ENCODE results near the gene KCNH4. TPM values are rescaled to one million over a fixed set of nuclear protein-coding genes. Genes with fewer than 3 reads are reported as not detected.
"Not testable (repeated sequence)": the region's sequence is repeated elsewhere in the genome, so short reads cannot be mapped to it uniquely, and the experiment has no call there.

KCNH4 gene
- total RNA-seq, 1 donor from 2014 or later: 0.64 TPM

- H3K36me3 Mint-ChIP-seq (ENCODE audit: low read depth): no peaks in the 10 kb centered on the region
- H3K4me3 Mint-ChIP-seq (ENCODE audit: low read depth): no peak overlapping the region
- intact Hi-C loops (cut with micrococcal nuclease): no loop called here
- H3K9me3 Mint-ChIP-seq: no peaks in the 10 kb centered on the region
- peaks cover 17% of the 10 kb centered on the region for H3K4me1 Mint-ChIP-seq (ENCODE audit: low read depth)
- no peak overlapping the region for H3K27ac Mint-ChIP-seq
- no peak for DNase-seq (ENCODE audit: low spot score)
- no peaks in the 10 kb centered on the region for H3K27me3 Mint-ChIP-seq (ENCODE audit: low read depth)
Observed at GRCh38 chr17:42191275-42191608, 10.3 kb upstream of the KCNH4 start.

- intact Hi-C loops (cut with micrococcal nuclease): no loop called here
- Mint-ChIP-seq H3K27me3 (ENCODE audit: low read depth) (no peaks in the 10 kb centered on the region), H3K27ac (no peak overlapping the region), H3K4me3 (ENCODE audit: low read depth) (no peak overlapping the region), H3K4me1 (ENCODE audit: low read depth) (peaks cover 17% of the 10 kb centered on the region), H3K9me3 (no peaks in the 10 kb centered on the region), H3K36me3 (ENCODE audit: low read depth) (no peaks in the 10 kb centered on the region)
- DNase-seq (ENCODE audit: low spot score): no peak
Observed at GRCh38 chr17:42190491-42191274, 9.7 kb upstream of the KCNH4 start.

GRCh38 chr17:42189651-42189965 lies 8.7 kb upstream of the KCNH4 start:
- Mint-ChIP-seq H3K36me3 (ENCODE audit: low read depth) (no peaks in the 10 kb centered on the region), H3K9me3 (no peaks in the 10 kb centered on the region), H3K27ac (no peak overlapping the region), H3K4me1 (ENCODE audit: low read depth) (peaks cover 18% of the 10 kb centered on the region), H3K27me3 (ENCODE audit: low read depth) (no peaks in the 10 kb centered on the region), H3K4me3 (ENCODE audit: low read depth) (no peak overlapping the region)
- intact Hi-C loops (cut with micrococcal nuclease): no loop called here
- no peak for DNase-seq (ENCODE audit: low spot score)

- Mint-ChIP-seq H3K27me3 (ENCODE audit: low read depth) (no peaks in the 10 kb centered on the region), H3K27ac (no peak overlapping the region), H3K4me3 (ENCODE audit: low read depth) (no peak overlapping the region), H3K36me3 (ENCODE audit: low read depth) (no peaks in the 10 kb centered on the region), H3K4me1 (ENCODE audit: low read depth) (peaks cover 17% of the 10 kb centered on the region), H3K9me3 (no peaks in the 10 kb centered on the region)
- intact Hi-C loops (cut with micrococcal nuclease): no loop called here
- DNase-seq (ENCODE audit: low spot score): no peak
Observed at GRCh38 chr17:42188749-42189650, 8.1 kb upstream of the KCNH4 start.

- Mint-ChIP-seq H3K27me3 (ENCODE audit: low read depth) (no peaks in the 10 kb centered on the region), H3K27ac (no peak overlapping the region), H3K4me3 (ENCODE audit: low read depth) (no peak overlapping the region), H3K4me1 (ENCODE audit: low read depth) (peaks cover 20% of the 10 kb centered on the region), H3K36me3 (ENCODE audit: low read depth) (peaks cover 3% of the 10 kb centered on the region), H3K9me3 (no peaks in the 10 kb centered on the region)
- intact Hi-C loops (cut with micrococcal nuclease): no loop called here
- DNase-seq (ENCODE audit: low spot score): no peak
Observed at GRCh38 chr17:42187833-42188232, 6.9 kb upstream of the KCNH4 start.

- intact Hi-C loops (cut with micrococcal nuclease); H3K9me3 Mint-ChIP-seq; H3K4me3 Mint-ChIP-seq (ENCODE audit: low read depth); H3K27me3 Mint-ChIP-seq (ENCODE audit: low read depth); H3K36me3 Mint-ChIP-seq (ENCODE audit: low read depth); DNase-seq (ENCODE audit: low spot score): not testable (repeated sequence)
- peaks cover 29% of the 10 kb centered on the region for H3K4me1 Mint-ChIP-seq (ENCODE audit: low read depth)
- H3K27ac Mint-ChIP-seq: peak overlapping the region; percentile 58
Observed at GRCh38 chr17:42186191-42186590, 5.2 kb upstream of the KCNH4 start.

- DNase-seq (ENCODE audit: low spot score): no peak
- intact Hi-C loops (cut with micrococcal nuclease): no loop called here
- H3K36me3 Mint-ChIP-seq (ENCODE audit: low read depth): peaks cover 3% of the 10 kb centered on the region
- H3K4me3 Mint-ChIP-seq (ENCODE audit: low read depth): no peak overlapping the region
- H3K4me1 Mint-ChIP-seq (ENCODE audit: low read depth): peaks cover 29% of the 10 kb centered on the region
- H3K27ac Mint-ChIP-seq: no peak overlapping the region
- peaks cover 9% of the 10 kb centered on the region for H3K27me3 Mint-ChIP-seq (ENCODE audit: low read depth)
- no peaks in the 10 kb centered on the region for H3K9me3 Mint-ChIP-seq
Observed at GRCh38 chr17:42185621-42185930, 4.6 kb upstream of the KCNH4 start.

- intact Hi-C loops (cut with micrococcal nuclease): loop anchor here (5.0 kb wide), 1 partner anchor 68 kb away; no protein-coding TSS in a partner anchor
- Mint-ChIP-seq H3K4me1 (ENCODE audit: low read depth) (peaks cover 29% of the 10 kb centered on the region), H3K36me3 (ENCODE audit: low read depth) (peaks cover 3% of the 10 kb centered on the region), H3K9me3 (no peaks in the 10 kb centered on the region), H3K27me3 (ENCODE audit: low read depth) (peaks cover 14% of the 10 kb centered on the region), H3K27ac (peak within 1 kb of the TSS; percentile 72), H3K4me3 (ENCODE audit: low read depth) (peak within 1 kb of the TSS; percentile 65)
- DNase-seq (ENCODE audit: low spot score): no peak
Observed at GRCh38 chr17:42184713-42185620, 4.0 kb upstream of the KCNH4 start, which contains the start of gene HCRT. TSS of gene HCRT (minus strand) at chr17:42185452. CDS start at chr17:42185365, 87 bp downstream.

- intact Hi-C loops (cut with micrococcal nuclease): loop anchor here (5.0 kb wide), 1 partner anchor 67 kb away; no protein-coding TSS in a partner anchor
- Mint-ChIP-seq H3K4me1 (ENCODE audit: low read depth) (peaks cover 32% of the 10 kb centered on the region), H3K9me3 (no peaks in the 10 kb centered on the region), H3K4me3 (ENCODE audit: low read depth) (peak overlapping the region; percentile 89), H3K27ac (peak overlapping the region; percentile 76), H3K27me3 (ENCODE audit: low read depth) (peaks cover 23% of the 10 kb centered on the region), H3K36me3 (ENCODE audit: low read depth) (peaks cover 3% of the 10 kb centered on the region)
- DNase-seq (ENCODE audit: low spot score): peak; percentile 77
Observed at GRCh38 chr17:42183741-42184711, 3.1 kb upstream of the KCNH4 start.

- intact Hi-C loops (cut with micrococcal nuclease): loop anchor here (5.0 kb wide), 1 partner anchor 66 kb away; no protein-coding TSS in a partner anchor
- peak overlapping the region; percentile 89 for H3K4me3 Mint-ChIP-seq (ENCODE audit: low read depth)
- no peak for DNase-seq (ENCODE audit: low spot score)
- H3K27ac Mint-ChIP-seq: peak overlapping the region; percentile 76
- H3K27me3 Mint-ChIP-seq (ENCODE audit: low read depth): peaks cover 30% of the 10 kb centered on the region
- peaks cover 3% of the 10 kb centered on the region for H3K36me3 Mint-ChIP-seq (ENCODE audit: low read depth)
- H3K4me1 Mint-ChIP-seq (ENCODE audit: low read depth): peaks cover 39% of the 10 kb centered on the region
- no peaks in the 10 kb centered on the region for H3K9me3 Mint-ChIP-seq
Observed at GRCh38 chr17:42182927-42183734, 2.2 kb upstream of the KCNH4 start.

- no peak for DNase-seq (ENCODE audit: low spot score)
- peaks cover 3% of the 10 kb centered on the region for H3K36me3 Mint-ChIP-seq (ENCODE audit: low read depth)
- H3K9me3 Mint-ChIP-seq: no peaks in the 10 kb centered on the region
- intact Hi-C loops (cut with micrococcal nuclease): loop anchor here (2.0 to 5.0 kb wide), 2 partner anchors 27 to 65 kb away; partner anchors contain the start of gene RAB5C
- H3K4me3 Mint-ChIP-seq (ENCODE audit: low read depth): peak overlapping the region; percentile 49
- H3K27me3 Mint-ChIP-seq (ENCODE audit: low read depth): peaks cover 33% of the 10 kb centered on the region
- no peak overlapping the region for H3K27ac Mint-ChIP-seq
- H3K4me1 Mint-ChIP-seq (ENCODE audit: low read depth): peaks cover 42% of the 10 kb centered on the region
Observed at GRCh38 chr17:42181851-42182207, 887 bp upstream of the KCNH4 start.
